Calu3 (cell line): ENCODE data around the gene RITA1. TPM values are rescaled to one million over a fixed set of nuclear protein-coding genes. Genes with fewer than 3 reads are reported as not detected.
"Not testable (repeated sequence)": the region's sequence is repeated elsewhere in the genome, so short reads cannot be mapped to it uniquely, and the experiment has no call there.

Experiments used
- BruUV-seq: library from RNA; stranded (reverse); fragments of 400-500 nt; replicated peaks from 2 replicates; lab custom pipeline; 2021; lab: Mats Ljungman, UMichigan
- CTCF ChIA-PET: fragments of 300-600 bp; sonication (Branson Sonifier 250); formaldehyde crosslinking; loops from one replicate; lab custom pipeline; 2022; ENCODE audit warnings: antibody characterized with exemption; lab: Charles Lee
- DNase-seq: peaks from one replicate; pipeline ENCODE4 v3.0.0; 2022
- H3K27ac Mint-ChIP-seq: one replicate; pipeline ENCODE4 v1.8.0; 2022; ENCODE audit warnings: mixed read lengths; ENCODE audit not compliant: unreplicated experiment
- H3K27me3 Mint-ChIP-seq: one replicate; pipeline ENCODE4 v1.8.0; 2022; ENCODE audit warnings: mixed read lengths; ENCODE audit not compliant: unreplicated experiment
- H3K36me3 Mint-ChIP-seq: one replicate; pipeline ENCODE4 v1.8.0; 2022; ENCODE audit warnings: mild to moderate bottlenecking, moderate library complexity, mixed read lengths; ENCODE audit not compliant: insufficient read depth, unreplicated experiment
- H3K4me1 Mint-ChIP-seq: one replicate; pipeline ENCODE4 v1.8.0; 2022; ENCODE audit warnings: mild to moderate bottlenecking, low read depth, mixed read lengths; ENCODE audit not compliant: unreplicated experiment
- H3K4me3 Mint-ChIP-seq: one replicate; pipeline ENCODE4 v1.8.0; 2022; ENCODE audit warnings: mild to moderate bottlenecking, low read depth, moderate library complexity, mixed read lengths; ENCODE audit not compliant: unreplicated experiment
- H3K9me3 Mint-ChIP-seq: one replicate; pipeline ENCODE4 v1.8.0; 2022; ENCODE audit warnings: low read depth, mixed read lengths; ENCODE audit not compliant: unreplicated experiment
- intact Hi-C: fragments of 100-400 bp; cut with micrococcal nuclease; formaldehyde crosslinking; loops from one replicate; pipeline ENCODE4 v1.10.0; 2022; ENCODE audit not compliant: unreplicated experiment
- total RNA-seq: library from RNA; stranded (reverse); gene quantifications from 2 replicates; pipeline ENCODE4 v1.2.3, GENCODE V29; 2022
- TF ChIP-seq, protein P1 (sequence below): fragments of 200-600 bp; IDR thresholded peaks from one replicate; pipeline ENCODE4 v1.8.0; 2022; ENCODE audit warnings: antibody characterized with exemption; ENCODE audit not compliant: unreplicated experiment

RITA1 gene
- total RNA-seq, 1 experiment from 2014 or later: 27.4 TPM

DNA sequence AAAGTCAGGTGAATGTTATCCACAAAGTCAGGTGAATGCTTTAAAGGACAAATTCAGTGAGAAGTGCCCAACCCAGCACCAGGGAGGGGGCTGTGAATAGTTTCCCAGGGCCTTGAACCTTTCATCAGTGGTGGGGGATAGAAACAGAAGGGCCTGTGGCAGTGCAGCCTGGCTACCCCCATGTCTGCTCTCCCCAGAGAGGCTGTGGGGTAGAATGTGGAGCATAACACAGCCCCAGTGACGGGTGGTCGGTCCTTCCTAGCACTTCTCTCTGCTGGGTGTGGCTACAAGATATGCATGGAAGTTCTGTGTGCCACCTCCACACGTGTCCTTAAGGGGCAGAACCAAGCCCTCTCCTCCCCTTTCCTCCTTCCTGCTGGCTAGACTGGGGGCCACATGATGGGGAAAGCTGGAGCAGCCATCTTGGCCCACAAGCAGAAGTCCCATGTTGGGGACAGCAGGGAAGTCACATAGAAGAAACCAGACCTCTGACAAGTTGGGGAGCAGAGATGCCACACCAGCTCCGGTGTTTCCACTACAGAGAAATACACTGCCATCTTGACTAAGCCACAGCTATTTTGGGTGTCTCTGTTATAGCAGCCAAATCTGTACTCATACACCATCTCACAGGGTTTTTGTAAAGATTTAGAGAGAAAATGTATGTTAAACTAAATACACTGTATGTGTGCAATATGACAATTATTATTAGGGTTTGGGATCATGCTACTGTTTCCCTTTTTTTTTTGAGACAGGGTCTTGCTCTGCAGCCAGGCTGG, 17.0 kb downstream of the RITA1 start:
- H3K27me3 Mint-ChIP-seq: no peaks in the 10 kb centered on the region
- CTCF ChIA-PET: no interaction called here
- H3K4me1 Mint-ChIP-seq: peaks cover 23% of the 10 kb centered on the region
- H3K27ac Mint-ChIP-seq: no peak overlapping the region
- H3K9me3 Mint-ChIP-seq: no peaks in the 10 kb centered on the region
- TF ChIP-seq, protein P1, sequence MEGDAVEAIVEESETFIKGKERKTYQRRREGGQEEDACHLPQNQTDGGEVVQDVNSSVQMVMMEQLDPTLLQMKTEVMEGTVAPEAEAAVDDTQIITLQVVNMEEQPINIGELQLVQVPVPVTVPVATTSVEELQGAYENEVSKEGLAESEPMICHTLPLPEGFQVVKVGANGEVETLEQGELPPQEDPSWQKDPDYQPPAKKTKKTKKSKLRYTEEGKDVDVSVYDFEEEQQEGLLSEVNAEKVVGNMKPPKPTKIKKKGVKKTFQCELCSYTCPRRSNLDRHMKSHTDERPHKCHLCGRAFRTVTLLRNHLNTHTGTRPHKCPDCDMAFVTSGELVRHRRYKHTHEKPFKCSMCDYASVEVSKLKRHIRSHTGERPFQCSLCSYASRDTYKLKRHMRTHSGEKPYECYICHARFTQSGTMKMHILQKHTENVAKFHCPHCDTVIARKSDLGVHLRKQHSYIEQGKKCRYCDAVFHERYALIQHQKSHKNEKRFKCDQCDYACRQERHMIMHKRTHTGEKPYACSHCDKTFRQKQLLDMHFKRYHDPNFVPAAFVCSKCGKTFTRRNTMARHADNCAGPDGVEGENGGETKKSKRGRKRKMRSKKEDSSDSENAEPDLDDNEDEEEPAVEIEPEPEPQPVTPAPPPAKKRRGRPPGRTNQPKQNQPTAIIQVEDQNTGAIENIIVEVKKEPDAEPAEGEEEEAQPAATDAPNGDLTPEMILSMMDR: no peak
- intact Hi-C loops: no loop called here
- H3K4me3 Mint-ChIP-seq: no peak overlapping the region
- no peaks in the 10 kb centered on the region for H3K36me3 Mint-ChIP-seq
- no TSS peak for BruUV-seq
- no peak for DNase-seq

DNA sequence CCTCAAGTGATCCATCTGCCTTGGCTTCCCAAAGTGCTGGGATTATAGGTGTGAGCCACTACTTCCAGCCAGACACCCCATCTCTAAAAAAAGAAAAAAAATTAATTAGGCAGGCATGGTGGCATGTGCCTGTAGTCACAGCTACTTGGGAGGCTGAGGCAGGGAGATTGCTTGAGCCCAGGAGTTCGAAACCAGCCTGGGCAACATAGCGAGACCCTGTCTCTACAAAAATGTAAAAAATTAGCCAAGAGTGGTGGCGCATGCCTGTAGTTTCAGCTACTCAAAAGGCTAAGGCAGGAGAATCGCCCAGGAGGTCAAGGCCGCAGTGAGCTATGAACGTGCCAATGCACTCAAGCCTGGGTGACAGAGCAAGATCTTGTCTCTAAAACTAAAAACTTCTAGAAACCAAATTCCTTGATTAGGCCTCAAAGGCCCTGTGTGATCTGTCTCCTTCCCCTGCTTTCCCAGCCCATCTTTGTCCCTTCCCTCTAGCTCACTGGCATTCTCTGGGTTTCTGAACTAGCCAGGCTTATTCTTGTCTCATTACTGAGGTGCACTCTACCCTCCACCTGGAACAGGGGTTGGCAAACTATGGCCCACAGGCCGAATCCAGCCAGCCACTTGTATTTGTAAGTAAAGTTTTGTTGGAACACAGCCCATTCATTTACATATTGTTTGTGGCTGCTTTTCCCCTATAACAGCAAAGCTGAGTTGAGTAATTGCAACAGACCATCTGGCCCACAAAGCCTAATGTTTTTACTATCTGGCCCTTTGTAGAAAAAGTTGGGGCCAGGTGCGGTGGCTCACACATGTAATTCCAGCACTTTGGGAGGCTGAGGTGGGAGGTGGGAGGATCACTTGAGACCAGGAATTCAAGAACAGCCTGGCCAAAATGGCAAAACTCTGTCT, 18.6 kb downstream of the RITA1 start:
- TF ChIP-seq, protein P1: no peak
- CTCF ChIA-PET: interaction anchor here (0.6 to 1.7 kb wide), 2 partner anchors 19 to 108 kb away, joined by 3 to 7 read pairs; no protein-coding TSS in a partner anchor
- H3K9me3 Mint-ChIP-seq: no peaks in the 10 kb centered on the region
- H3K36me3 Mint-ChIP-seq: no peaks in the 10 kb centered on the region
- no peaks in the 10 kb centered on the region for H3K27me3 Mint-ChIP-seq
- H3K4me3 Mint-ChIP-seq: no peak overlapping the region
- BruUV-seq: no TSS peak
- H3K27ac Mint-ChIP-seq: peak overlapping the region; percentile 29
- intact Hi-C loops: no loop called here
- DNase-seq: no peak
- H3K4me1 Mint-ChIP-seq: peaks cover 23% of the 10 kb centered on the region

DNA sequence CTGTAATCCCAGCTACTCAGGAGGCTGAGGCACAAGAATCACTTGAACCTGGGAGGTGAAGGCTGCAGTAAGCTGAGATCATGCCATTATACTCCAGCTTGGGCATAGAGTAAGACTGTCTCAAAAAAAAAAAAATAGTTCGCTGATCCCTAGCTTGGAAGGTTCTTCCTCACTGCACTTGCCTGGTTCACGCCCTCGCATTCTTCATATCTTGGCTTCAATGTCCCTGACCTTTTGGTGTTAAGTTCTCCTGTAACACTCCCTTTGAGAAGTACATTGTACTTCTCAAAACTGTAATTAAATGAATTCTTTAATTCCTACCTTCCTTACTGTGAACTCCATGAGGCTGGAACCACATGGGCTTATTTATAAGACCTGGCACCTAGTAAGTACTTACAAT, 19.3 kb downstream of the RITA1 start:
- H3K4me3 Mint-ChIP-seq: no peak overlapping the region
- no peaks in the 10 kb centered on the region for H3K36me3 Mint-ChIP-seq
- H3K27me3 Mint-ChIP-seq: no peaks in the 10 kb centered on the region
- TF ChIP-seq, protein P1: no peak
- peaks cover 23% of the 10 kb centered on the region for H3K4me1 Mint-ChIP-seq
- BruUV-seq: no TSS peak
- DNase-seq: no peak
- no peak overlapping the region for H3K27ac Mint-ChIP-seq
- no peaks in the 10 kb centered on the region for H3K9me3 Mint-ChIP-seq
- intact Hi-C loops: no loop called here
- CTCF ChIA-PET: interaction anchor here (0.6 to 1.7 kb wide), 2 partner anchors 19 to 108 kb away, joined by 3 to 7 read pairs; no protein-coding TSS in a partner anchor

DNA sequence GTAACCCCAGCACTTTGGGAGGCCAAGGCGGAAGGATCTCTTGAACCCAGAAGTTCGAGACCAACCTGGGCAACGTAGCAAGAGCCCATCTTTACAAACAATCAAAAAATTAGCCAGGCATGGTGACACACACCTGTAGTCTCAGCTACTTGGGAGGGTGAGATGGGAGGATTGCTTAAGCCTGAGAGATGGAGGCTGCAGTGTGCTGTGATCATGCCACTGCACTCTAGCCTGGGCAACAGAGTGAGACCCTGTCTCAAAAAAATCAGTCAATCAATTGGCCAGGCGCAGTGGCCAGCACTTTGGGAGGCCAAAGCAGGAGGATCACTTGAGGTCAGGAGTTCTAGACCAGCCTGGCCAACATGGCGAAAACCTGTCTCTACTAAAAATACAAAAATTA, 21.3 kb downstream of the RITA1 start:
- intact Hi-C loops, H3K9me3 Mint-ChIP-seq, H3K36me3 Mint-ChIP-seq, CTCF ChIA-PET, H3K27me3 Mint-ChIP-seq, BruUV-seq, DNase-seq, H3K4me3 Mint-ChIP-seq: not testable (repeated sequence)
- H3K4me1 Mint-ChIP-seq: peaks cover 23% of the 10 kb centered on the region
- peak overlapping the region; percentile 17 for H3K27ac Mint-ChIP-seq
